GM21717 (cell line): Measurements from ENCODE around the gene TUSC1.
"Not testable (repeated sequence)": the region's sequence is repeated elsewhere in the genome, so short reads cannot be mapped to it uniquely, and the experiment has no call there.

ENCODE experiments used
- ATAC-seq: cut with Tn5 transposase; IDR thresholded peaks from one replicate; pipeline ENCODE4 v1.9.1; 2021; ENCODE audit warnings: mild to moderate bottlenecking, moderate library complexity; ENCODE audit not compliant: unreplicated experiment

TUSC1 gene

GRCh38 chr9:25678147-25678666 is at the start of gene TUSC1:
TSS of gene TUSC1 (minus strand) at chr9:25678444. CDS start at chr9:25678312, 132 bp downstream.
- ATAC-seq, result no peak

- no peak for ATAC-seq
Observed at GRCh38 chr9:25726871-25727410, 48.7 kb upstream of the TUSC1 start.

- no peak for ATAC-seq
Observed at GRCh38 chr9:25724424-25724823, 46.2 kb upstream of the TUSC1 start.

GRCh38 chr9:25716220-25716872 is 38.1 kb upstream of the TUSC1 start:
- ATAC-seq, result no peak

GRCh38 chr9:25709941-25710340 is 31.7 kb upstream of the TUSC1 start:
- no peak for ATAC-seq

GRCh38 chr9:25704800-25705199 is 26.6 kb upstream of the TUSC1 start:
- ATAC-seq, result no peak

GRCh38 chr9:25703701-25704357 is 25.6 kb upstream of the TUSC1 start:
- ATAC-seq, result no peak

GRCh38 chr9:25702536-25702935 is 24.3 kb upstream of the TUSC1 start:
- no peak for ATAC-seq

- not testable (repeated sequence) for ATAC-seq
Observed at GRCh38 chr9:25700899-25701298, 22.7 kb upstream of the TUSC1 start.

GRCh38 chr9:25700430-25700829 is 22.2 kb upstream of the TUSC1 start:
- no peak for ATAC-seq

GRCh38 chr9:25691786-25692185 is 13.5 kb upstream of the TUSC1 start:
- ATAC-seq, result no peak

GRCh38 chr9:25684321-25684720 is 6.1 kb upstream of the TUSC1 start:
- ATAC-seq, result no peak

- ATAC-seq, result no peak
Observed at GRCh38 chr9:25681266-25681665, 3.0 kb upstream of the TUSC1 start.

GRCh38 chr9:25678846-25679360 is 659 bp upstream of the TUSC1 start:
- no peak for ATAC-seq

GRCh38 chr9:25677301-25678146 is 720 bp downstream of the TUSC1 start:
- ATAC-seq, result no peak

- not testable (repeated sequence) for ATAC-seq
Observed at GRCh38 chr9:25675858-25676257, 2.4 kb downstream of the TUSC1 start.

GRCh38 chr9:25658571-25658970 is 19.7 kb downstream of the TUSC1 start:
- ATAC-seq, result no peak

- ATAC-seq, result no peak
Observed at GRCh38 chr9:25654417-25654816, 23.8 kb downstream of the TUSC1 start.

- ATAC-seq, result no peak
Observed at GRCh38 chr9:25648116-25648515, 30.1 kb downstream of the TUSC1 start.

GRCh38 chr9:25636026-25636425 is 42.2 kb downstream of the TUSC1 start:
- no peak for ATAC-seq

GRCh38 chr9:25629231-25629630 is 49.0 kb downstream of the TUSC1 start:
- no peak for ATAC-seq
